Central memory CD8-positive, alpha-beta T cell (primary cell): ENCODE data around the gene CMSS1.

Source experiments
- ATAC-seq: fragments of 150-1000 bp; cut with Tn5 transposase; replicated peaks from 2 replicates; pipeline ENCODE4 v1.10.0; 2022; ENCODE audit warnings: mild to moderate bottlenecking, moderate FRiP score, moderate number of reproducible peaks; ENCODE audit not compliant: poor library complexity, severe bottlenecking; ENCODE audit errors: extremely low read depth
- DNase-seq, 2 donors: peaks; one replicate each; pipeline ENCODE4 v3.0.0; 2021; ENCODE audit warnings: low spot score in 2 of 2
- H3K27ac Mint-ChIP-seq: one replicate; pipeline ENCODE4 v1.8.0; 2022; ENCODE audit warnings: low read depth, mild to moderate bottlenecking, moderate library complexity, mixed read lengths
- H3K27me3 Mint-ChIP-seq: one replicate; pipeline ENCODE4 v1.8.0; 2022; ENCODE audit warnings: mixed read lengths
- H3K36me3 Mint-ChIP-seq: one replicate; pipeline ENCODE4 v1.8.0; 2022; ENCODE audit warnings: mild to moderate bottlenecking, moderate library complexity, mixed read lengths; ENCODE audit not compliant: insufficient read depth
- H3K4me1 Mint-ChIP-seq: one replicate; pipeline ENCODE4 v1.8.0; 2022; ENCODE audit warnings: mixed read lengths
- H3K4me3 Mint-ChIP-seq: one replicate; pipeline ENCODE4 v1.8.0; 2022; ENCODE audit warnings: mild to moderate bottlenecking, moderate library complexity, mixed read lengths
- H3K9me3 Mint-ChIP-seq: one replicate; pipeline ENCODE4 v1.8.0; 2022; ENCODE audit warnings: mixed read lengths

Gene CMSS1

DNA sequence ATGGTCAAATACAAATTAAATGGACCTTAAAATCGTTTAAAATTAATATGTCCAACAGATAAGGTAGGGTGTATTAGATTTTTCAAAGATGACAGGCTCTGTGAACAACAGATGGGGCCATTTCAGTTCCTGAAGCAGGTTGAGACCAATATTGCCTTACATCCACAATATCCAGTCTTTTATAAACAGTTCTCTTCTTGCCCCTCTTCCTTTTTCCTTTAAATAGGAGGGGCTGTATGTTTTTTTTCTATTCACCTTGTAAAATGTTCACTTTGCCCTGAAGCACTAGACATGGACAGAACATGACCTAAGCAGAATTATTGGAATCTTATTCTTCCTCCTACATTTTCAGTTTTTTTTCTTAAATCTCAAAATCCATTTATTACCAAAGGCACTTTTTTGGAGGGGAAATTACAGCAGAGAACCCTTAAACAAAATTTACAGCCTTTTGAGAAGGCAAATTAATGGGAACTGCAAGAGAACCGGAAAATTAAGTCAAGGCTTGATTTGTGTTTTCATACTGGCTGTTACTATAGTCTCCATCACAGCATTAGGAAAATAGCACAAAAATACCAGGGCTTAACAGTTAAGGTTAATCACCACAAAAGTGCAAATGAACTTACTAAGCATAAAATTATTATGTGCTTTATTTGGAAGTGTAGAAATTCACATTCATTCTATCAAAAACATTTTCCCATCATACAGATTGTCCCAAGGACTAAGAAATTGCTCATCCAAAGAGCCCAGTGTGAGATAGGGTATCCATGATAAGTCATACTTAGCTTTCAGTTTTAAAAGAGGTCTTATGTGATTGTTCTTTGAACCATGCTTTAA is 55.8 kb downstream of the CMSS1 start:
- ATAC-seq (no peak), DNase-seq (no peak)
- Mint-ChIP-seq H3K4me1 (peaks cover 10% of the 10 kb centered on the region), H3K4me3 (no peak overlapping the region), H3K27ac (no peak overlapping the region), H3K36me3 (peaks cover 2% of the 10 kb centered on the region), H3K9me3 (no peaks in the 10 kb centered on the region), H3K27me3 (no peaks in the 10 kb centered on the region)

DNA sequence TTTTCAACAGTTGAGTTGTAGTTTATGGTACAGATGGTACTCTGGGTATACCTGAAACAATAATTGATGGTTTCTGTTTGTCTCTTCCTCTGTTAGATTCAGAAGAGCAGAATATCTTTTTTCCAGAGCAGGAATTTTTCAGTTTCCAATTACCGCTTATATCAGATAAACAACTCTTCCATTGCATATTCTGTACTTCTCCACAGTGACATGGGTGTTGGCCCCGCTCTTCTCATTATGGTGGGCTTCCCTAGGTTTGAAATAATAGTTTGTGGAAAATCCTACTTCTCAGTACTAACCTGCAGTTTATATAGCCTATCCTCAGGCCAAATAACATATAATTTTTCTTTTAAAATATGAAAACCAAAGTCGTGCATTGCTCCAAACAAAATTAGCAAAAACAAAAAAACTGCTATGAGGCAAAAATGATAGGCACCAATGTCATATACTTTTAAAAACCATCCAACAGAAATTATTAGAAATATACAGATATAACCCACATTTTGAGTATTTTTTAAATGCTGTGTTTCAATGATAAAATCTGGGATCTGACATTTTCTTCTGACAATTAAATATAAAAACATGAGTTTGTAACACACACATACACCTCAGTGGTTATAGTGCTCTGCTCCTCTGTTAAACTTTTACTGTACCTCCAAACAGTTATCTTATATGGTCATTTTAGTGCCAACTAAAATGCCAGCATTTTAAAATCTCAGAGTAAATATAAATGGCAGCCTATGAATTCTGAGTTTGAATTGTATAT is 56.8 kb downstream of the CMSS1 start:
- peaks cover 2% of the 10 kb centered on the region for H3K36me3 Mint-ChIP-seq
- ATAC-seq, result no peak
- H3K27me3 Mint-ChIP-seq, result no peaks in the 10 kb centered on the region
- DNase-seq, result no peak
- no peak overlapping the region for H3K4me3 Mint-ChIP-seq
- peaks cover 13% of the 10 kb centered on the region for H3K4me1 Mint-ChIP-seq
- no peaks in the 10 kb centered on the region for H3K9me3 Mint-ChIP-seq
- H3K27ac Mint-ChIP-seq, result no peak overlapping the region

DNA sequence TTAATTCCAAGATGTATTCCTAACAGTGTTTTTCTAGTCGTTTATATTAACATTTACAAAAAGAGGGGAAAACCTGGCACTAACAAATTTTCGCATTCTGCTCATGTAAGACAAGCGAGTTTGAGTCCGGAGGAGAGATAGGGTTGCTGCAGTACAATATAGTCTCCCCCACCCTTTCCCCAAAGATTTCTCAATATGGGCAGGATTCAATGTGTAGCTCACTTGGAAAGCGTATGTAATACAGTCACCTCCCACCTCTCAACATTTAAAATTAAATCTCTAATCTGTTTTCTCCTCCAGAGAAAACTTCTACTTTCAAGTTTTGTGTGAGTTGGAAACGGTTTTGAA is 57.9 kb downstream of the CMSS1 start:
- peaks cover 13% of the 10 kb centered on the region for H3K4me1 Mint-ChIP-seq
- no peaks in the 10 kb centered on the region for H3K27me3 Mint-ChIP-seq
- H3K27ac Mint-ChIP-seq, result no peak overlapping the region
- peak overlapping the region; percentile 69 for H3K4me3 Mint-ChIP-seq
- ATAC-seq (peak; percentile 24), DNase-seq (no peak)
- peaks cover 2% of the 10 kb centered on the region for H3K36me3 Mint-ChIP-seq
- H3K9me3 Mint-ChIP-seq, result no peaks in the 10 kb centered on the region

DNA sequence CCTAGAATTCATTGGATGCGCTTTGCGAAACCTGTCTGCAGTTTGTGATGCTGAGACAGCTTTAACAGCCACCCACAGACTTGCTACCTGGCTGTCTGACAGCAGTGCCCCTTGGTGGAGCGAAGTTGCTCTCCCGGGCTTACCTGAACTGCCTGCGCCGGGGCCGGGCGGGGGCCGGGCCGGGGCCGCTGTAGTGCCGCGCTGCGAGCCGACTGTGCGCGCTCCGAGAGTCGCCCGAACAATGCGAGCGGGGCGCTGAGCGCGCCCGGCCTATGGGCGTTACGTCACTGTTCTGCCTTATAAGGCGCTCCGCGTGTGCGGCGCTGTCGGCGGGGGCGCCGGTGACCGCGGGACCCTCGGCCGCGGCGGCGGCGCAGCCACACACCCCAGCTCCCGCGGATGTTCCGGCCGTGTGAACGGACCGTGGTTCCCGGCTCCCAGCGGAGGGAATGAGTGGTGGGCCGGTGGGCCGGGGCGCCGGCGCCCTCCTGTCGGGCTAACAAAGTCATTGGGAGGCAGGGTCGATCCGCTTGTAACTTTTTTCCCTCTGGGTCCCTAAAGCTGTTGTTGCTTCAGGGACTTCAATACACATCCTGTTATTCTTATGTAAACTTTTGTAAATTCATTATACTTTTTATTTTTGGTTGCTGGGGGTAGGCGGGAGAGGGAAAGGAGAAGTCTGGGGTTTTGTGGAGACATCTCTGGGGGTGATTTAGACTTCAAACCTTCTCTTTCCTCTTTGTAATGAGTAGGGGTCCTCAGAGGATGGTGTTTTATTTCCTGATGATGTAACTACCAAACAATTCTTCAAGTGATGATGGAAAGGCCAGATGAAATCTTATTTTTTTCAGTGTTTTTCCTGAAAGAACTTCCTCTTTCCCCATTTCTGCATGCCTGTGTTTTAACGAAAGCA is 58.5 kb downstream of the CMSS1 start:
- H3K9me3 Mint-ChIP-seq, result no peaks in the 10 kb centered on the region
- peaks cover 13% of the 10 kb centered on the region for H3K4me1 Mint-ChIP-seq
- H3K4me3 Mint-ChIP-seq, result peak overlapping the region; percentile 69
- no peaks in the 10 kb centered on the region for H3K27me3 Mint-ChIP-seq
- H3K36me3 Mint-ChIP-seq, result peaks cover 2% of the 10 kb centered on the region
- DNase-seq, result peak; percentile 33 to 39
- H3K27ac Mint-ChIP-seq, result peak overlapping the region; percentile 57
- ATAC-seq, result peak; percentile 90

DNA sequence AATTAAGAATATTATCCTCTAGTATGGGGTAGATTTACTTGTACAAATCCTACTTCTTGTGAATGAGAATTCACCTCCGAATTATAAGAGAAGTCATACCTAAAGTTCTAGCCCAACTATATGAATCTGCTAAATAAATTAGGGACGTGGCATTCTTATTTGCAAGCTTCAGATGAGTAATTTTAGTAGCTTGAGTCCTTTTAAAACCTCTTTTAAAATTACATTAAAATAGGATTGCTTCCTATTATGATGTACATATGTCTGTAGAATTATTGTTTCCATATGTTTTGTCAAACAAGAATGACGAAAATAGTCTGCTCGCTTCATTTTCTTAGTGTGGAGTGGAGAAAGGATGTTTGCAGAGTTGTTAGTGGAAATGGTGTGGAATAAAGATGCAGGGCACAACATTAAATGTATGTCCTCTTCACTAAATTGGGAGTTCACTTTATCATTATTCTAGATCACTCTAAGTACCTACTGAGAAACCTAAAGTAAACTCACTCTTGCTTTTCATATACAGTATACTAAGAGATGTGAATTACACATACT is 59.4 kb downstream of the CMSS1 start:
- DNase-seq, result no peak
- H3K4me3 Mint-ChIP-seq, result peak overlapping the region; percentile 69
- no peaks in the 10 kb centered on the region for H3K9me3 Mint-ChIP-seq
- no peak for ATAC-seq
- no peak overlapping the region for H3K27ac Mint-ChIP-seq
- H3K36me3 Mint-ChIP-seq, result no peaks in the 10 kb centered on the region
- no peaks in the 10 kb centered on the region for H3K27me3 Mint-ChIP-seq
- H3K4me1 Mint-ChIP-seq, result peaks cover 13% of the 10 kb centered on the region

DNA sequence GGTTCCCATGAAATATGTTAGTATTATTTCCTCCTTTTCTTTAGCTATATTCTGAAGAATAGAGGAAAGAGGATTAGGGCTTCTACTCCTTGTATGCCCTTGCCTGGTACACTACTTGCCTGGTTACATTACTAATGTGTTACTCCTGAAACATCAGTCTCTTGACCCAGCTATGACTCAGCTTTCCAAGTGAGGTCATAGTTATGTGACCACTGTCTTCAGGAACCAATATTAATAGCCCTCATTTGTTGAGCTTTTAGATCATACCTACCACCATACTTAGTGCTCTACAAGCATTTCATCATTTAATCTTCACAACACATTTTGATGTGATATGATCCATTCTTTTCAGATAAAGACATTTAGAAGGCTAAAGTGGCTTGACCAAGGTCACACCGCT is 60.3 kb downstream of the CMSS1 start:
- Mint-ChIP-seq H3K27ac (no peak overlapping the region), H3K4me3 (no peak overlapping the region)
- ATAC-seq, result no peak

DNA sequence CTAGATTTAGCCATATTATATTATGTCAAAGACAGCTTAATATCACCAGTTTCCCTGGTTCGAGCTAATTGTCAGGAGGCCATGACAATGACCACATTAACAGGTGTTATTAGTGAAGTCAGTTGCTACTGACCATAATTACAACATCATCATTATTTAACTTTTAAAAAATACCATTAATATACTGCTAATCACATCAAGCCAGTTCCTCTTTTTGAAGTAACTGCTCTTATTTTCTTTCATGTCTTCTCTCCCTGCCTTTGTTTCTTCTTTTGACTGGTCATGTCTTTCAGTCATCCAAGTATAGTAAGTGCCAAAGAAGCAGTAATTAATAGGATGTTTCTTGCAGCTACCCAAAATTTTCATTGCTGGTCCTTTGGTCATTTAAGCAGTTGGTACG is 61.6 kb downstream of the CMSS1 start:
- Mint-ChIP-seq H3K27me3 (no peaks in the 10 kb centered on the region), H3K27ac (no peak overlapping the region), H3K9me3 (no peaks in the 10 kb centered on the region), H3K36me3 (no peaks in the 10 kb centered on the region), H3K4me1 (peaks cover 21% of the 10 kb centered on the region), H3K4me3 (no peak overlapping the region)
- DNase-seq, result no peak
- ATAC-seq, result no peak

More for the DNA sequence above, 60.3 kb downstream of the CMSS1 start:
- no peak for DNase-seq
- Mint-ChIP-seq H3K36me3 (no peaks in the 10 kb centered on the region), H3K9me3 (no peaks in the 10 kb centered on the region), H3K27me3 (no peaks in the 10 kb centered on the region), H3K4me1 (peaks cover 13% of the 10 kb centered on the region)

DNA sequence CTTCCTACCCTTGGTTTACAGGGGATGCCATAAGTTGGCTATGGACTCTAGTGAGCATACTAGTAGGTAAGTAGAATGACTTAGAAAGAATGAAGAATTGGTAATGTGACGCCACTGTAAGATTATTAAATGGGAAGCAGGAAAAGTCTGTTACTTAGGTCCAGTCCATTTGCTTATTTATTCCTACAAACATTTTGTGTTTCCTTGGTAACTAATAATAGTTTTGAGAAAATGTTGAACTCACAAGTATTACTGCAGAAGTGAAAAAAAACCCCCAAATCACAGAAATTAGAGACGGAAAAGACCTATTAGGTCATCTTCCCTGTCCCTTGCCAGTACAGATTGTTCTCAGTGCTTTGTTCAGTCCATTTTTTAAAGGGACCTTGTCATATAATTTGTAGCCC is 63.5 kb downstream of the CMSS1 start:
- Mint-ChIP-seq H3K27ac (no peak overlapping the region), H3K27me3 (no peaks in the 10 kb centered on the region), H3K9me3 (no peaks in the 10 kb centered on the region), H3K36me3 (no peaks in the 10 kb centered on the region), H3K4me3 (no peak overlapping the region), H3K4me1 (peaks cover 33% of the 10 kb centered on the region)
- DNase-seq (no peak), ATAC-seq (no peak)

DNA sequence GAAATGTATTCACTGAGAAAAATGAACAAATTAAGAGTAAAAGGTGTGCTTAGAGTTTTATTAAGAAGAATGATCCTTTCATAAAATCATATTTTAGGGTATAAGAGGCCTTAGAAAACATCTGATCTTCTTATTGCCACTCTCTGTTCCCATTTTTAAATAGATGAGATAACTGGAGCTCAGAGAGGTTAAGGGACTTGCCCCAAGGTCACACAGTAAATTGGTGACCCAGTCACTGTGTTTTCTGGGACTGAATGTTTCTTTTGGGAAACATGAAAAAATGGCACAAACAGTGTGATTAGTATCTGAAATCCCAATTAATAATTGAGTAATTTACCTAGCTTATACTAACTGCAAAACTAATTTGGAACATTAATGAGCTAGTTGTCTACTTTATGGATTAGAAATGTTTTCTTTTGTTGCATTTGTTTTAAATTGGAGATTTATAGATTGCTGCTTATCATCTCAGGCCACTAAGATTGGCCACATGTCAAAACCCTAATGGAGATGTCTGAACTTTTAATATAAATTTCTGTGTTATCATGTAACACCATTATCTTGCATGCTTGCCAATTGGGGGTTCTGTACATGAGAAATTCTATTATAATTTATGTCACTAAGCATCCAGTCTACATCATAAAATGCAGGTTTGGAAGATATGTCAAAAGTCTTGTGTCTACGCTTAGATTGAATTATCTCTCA is 64.9 kb downstream of the CMSS1 start:
- no peaks in the 10 kb centered on the region for H3K9me3 Mint-ChIP-seq
- H3K4me3 Mint-ChIP-seq, result no peak overlapping the region

DNA sequence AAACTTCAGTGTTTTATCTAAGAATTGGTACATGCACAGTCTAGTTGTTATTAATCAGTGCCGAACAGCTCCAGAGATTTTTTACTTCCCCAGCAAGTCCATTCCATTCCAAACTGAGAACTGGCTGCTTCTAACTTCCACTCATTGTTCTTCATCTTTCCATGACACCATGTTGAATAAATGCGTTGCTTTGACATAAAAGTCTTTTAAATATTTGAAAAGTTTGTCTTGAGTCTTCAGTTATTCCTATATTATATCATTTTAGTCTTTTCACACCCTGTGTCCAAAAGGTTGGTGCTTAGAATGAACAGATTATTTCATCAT is 65.4 kb downstream of the CMSS1 start:
- DNase-seq (no peak), ATAC-seq (no peak)
- no peaks in the 10 kb centered on the region for H3K9me3 Mint-ChIP-seq
- H3K36me3 Mint-ChIP-seq, result no peaks in the 10 kb centered on the region
- no peak overlapping the region for H3K4me3 Mint-ChIP-seq
- peaks cover 27% of the 10 kb centered on the region for H3K4me1 Mint-ChIP-seq
- H3K27ac Mint-ChIP-seq, result no peak overlapping the region
- no peaks in the 10 kb centered on the region for H3K27me3 Mint-ChIP-seq

More for the DNA sequence above, 64.9 kb downstream of the CMSS1 start:
- Mint-ChIP-seq H3K4me1 (peaks cover 32% of the 10 kb centered on the region), H3K27me3 (no peaks in the 10 kb centered on the region), H3K36me3 (no peaks in the 10 kb centered on the region), H3K27ac (no peak overlapping the region)
- DNase-seq, result no peak
- no peak for ATAC-seq

DNA sequence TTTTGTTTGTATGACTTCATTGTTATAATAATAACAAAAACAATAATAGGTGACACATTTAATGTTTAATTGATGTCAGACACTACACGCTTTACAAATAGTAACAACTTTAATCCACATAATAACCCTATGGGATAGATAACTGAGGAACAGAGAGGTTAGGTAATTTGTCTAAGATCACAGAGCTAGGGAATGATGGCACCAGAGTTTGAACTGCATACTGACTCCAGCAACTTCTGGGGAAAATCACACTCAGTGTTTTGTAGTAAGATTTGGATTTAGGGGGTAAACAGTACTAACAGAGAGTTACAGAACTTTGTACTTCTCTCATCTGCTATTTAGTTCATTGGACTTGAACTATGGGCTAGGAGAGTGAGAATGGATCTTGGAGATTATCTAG is 66.0 kb downstream of the CMSS1 start:
- ATAC-seq, result no peak
- no peaks in the 10 kb centered on the region for H3K27me3 Mint-ChIP-seq
- peaks cover 21% of the 10 kb centered on the region for H3K4me1 Mint-ChIP-seq
- no peaks in the 10 kb centered on the region for H3K36me3 Mint-ChIP-seq
- H3K4me3 Mint-ChIP-seq, result no peak overlapping the region
- H3K27ac Mint-ChIP-seq, result no peak overlapping the region
- no peak for DNase-seq
- no peaks in the 10 kb centered on the region for H3K9me3 Mint-ChIP-seq

DNA sequence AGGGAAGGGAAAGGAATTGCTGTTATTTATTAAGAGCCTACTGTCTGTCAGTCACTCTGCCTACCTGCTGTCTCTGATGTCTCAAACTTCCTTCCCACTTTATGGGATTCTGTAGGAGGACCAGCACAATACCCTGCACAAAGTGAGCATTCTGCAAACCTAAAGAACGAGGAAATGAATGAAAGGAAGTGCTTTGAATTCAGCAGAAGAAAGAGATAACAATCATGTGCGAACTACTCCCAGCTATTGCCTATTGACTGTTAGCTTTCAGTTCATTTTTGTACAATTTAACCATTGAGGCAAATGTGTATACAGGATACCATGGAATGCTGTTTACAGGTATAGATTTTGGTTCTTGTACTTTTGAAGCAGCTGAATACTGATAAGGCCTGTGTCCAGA is 66.8 kb downstream of the CMSS1 start:
- ATAC-seq, result no peak
- Mint-ChIP-seq H3K27me3 (no peaks in the 10 kb centered on the region), H3K27ac (no peak overlapping the region), H3K4me1 (peaks cover 20% of the 10 kb centered on the region), H3K36me3 (no peaks in the 10 kb centered on the region), H3K9me3 (no peaks in the 10 kb centered on the region), H3K4me3 (no peak overlapping the region)
- DNase-seq, result no peak
